MM.1S (cell line): ENCODE data around the gene CD40.

Experiments used
- DNase-seq: peaks from one replicate; pipeline ENCODE4 v3.0.0-alpha.2; 2015
- H2AFZ ChIP-seq: fragments of 300-600 bp; sonication (generic); 2 replicates; pipeline ENCODE4 v1.6.0; 2016; ENCODE audit warnings: antibody characterized with exemption, low read length
- H3F3A ChIP-seq: fragments of 300-600 bp; sonication (generic); 2 replicates; pipeline ENCODE4 v1.6.1; 2016; ENCODE audit warnings: mild to moderate bottlenecking, antibody characterized with exemption, low read length, moderate library complexity, mixed read lengths; ENCODE audit not compliant: insufficient read depth
- H3K27ac ChIP-seq: fragments of 300-600 bp; sonication (generic); 2 replicates; pipeline ENCODE4 v1.5.1; 2016; ENCODE audit warnings: mild to moderate bottlenecking, low read length
- H3K27me3 ChIP-seq: fragments of 300-600 bp; sonication (generic); replicated peaks from 2 replicates; pipeline ENCODE4 v1.6.0; 2016; ENCODE audit warnings: low read length; ENCODE audit not compliant: insufficient read depth
- H3K36me3 ChIP-seq: fragments of 300-600 bp; sonication (generic); replicated peaks from 2 replicates; pipeline ENCODE4 v1.6.1; 2016; ENCODE audit warnings: mild to moderate bottlenecking, low read length, mixed read lengths; ENCODE audit not compliant: insufficient read depth
- H3K4me1 ChIP-seq: fragments of 300-600 bp; sonication (generic); 2 replicates; pipeline ENCODE4 v1.6.1; 2016; ENCODE audit warnings: low read length, mixed read lengths
- H3K4me2 ChIP-seq: fragments of 300-600 bp; sonication (generic); 2 replicates; pipeline ENCODE4 v1.6.0; 2016; ENCODE audit warnings: low read depth, low read length
- H3K4me3 ChIP-seq: fragments of 300-600 bp; sonication (generic); 2 replicates; pipeline ENCODE4 v1.5.1; 2016; ENCODE audit warnings: low read length, mixed read lengths
- H3K79me2 ChIP-seq: fragments of 300-600 bp; sonication (generic); 2 replicates; pipeline ENCODE4 v1.6.1; 2016; ENCODE audit warnings: mixed run types, low read length, mixed read lengths
- H3K9ac ChIP-seq: fragments of 300-600 bp; sonication (generic); 2 replicates; pipeline ENCODE4 v1.6.1; 2016; ENCODE audit warnings: low read length, mixed read lengths
- H3K9me2 ChIP-seq: fragments of 300-600 bp; sonication (generic); replicated peaks from 2 replicates; pipeline ENCODE4 v1.6.1; 2016; ENCODE audit warnings: mild to moderate bottlenecking, low read length, mixed read lengths; ENCODE audit not compliant: insufficient read depth
- H3K9me3 ChIP-seq: fragments of 300-600 bp; sonication (generic); replicated peaks from 2 replicates; pipeline ENCODE4 v1.6.1; 2016; ENCODE audit warnings: mild to moderate bottlenecking, low read length, mixed read lengths; ENCODE audit not compliant: insufficient read depth
- H4K20me1 ChIP-seq: fragments of 300-600 bp; sonication (generic); 2 replicates; pipeline ENCODE4 v1.6.1; 2016; ENCODE audit warnings: mild to moderate bottlenecking, low read length, moderate library complexity, mixed read lengths; ENCODE audit not compliant: insufficient read depth
- CTCF ChIP-seq: fragments of 300-600 bp; sonication (generic); IDR thresholded peaks from 2 replicates; pipeline ENCODE4 v1.5.1; 2016; ENCODE audit warnings: antibody characterized with exemption, low read length, mixed read lengths
- EZH2 ChIP-seq: fragments of 300-600 bp; sonication (generic); optimal IDR thresholded peaks from 2 replicates; pipeline ENCODE3; 2017; ENCODE audit warnings: low read depth, mild to moderate bottlenecking, antibody characterized with exemption, low read length, mixed read lengths
- EZH2phosphoT487 ChIP-seq: fragments of 300-600 bp; sonication (generic); IDR thresholded peaks from 2 replicates; pipeline ENCODE4 v1.6.1; 2018; ENCODE audit warnings: antibody characterized with exemption, low read length

CD40 gene

GRCh38 chr20:46172455-46172854 is 54.3 kb downstream of the CD40 start:
- H3K4me3 ChIP-seq: no peak overlapping the region
- no peaks in the 10 kb centered on the region for H3K4me1 ChIP-seq
- H3F3A ChIP-seq: no peaks in the 10 kb centered on the region
- H3K36me3 ChIP-seq: no peaks in the 10 kb centered on the region
- no peak for DNase-seq
- H3K27me3 ChIP-seq: peaks cover 93% of the 10 kb centered on the region
- H2AFZ ChIP-seq: no peak overlapping the region
- H3K9ac ChIP-seq: no peak overlapping the region
- no peaks in the 10 kb centered on the region for H3K9me2 ChIP-seq
- no peak overlapping the region for H3K27ac ChIP-seq
- H3K79me2 ChIP-seq: no peaks in the 10 kb centered on the region
- TF ChIP-seq EZH2: no peak
- no peak for TF ChIP-seq EZH2phosphoT487
- TF ChIP-seq CTCF: no peak
- H3K4me2 ChIP-seq: no peak overlapping the region
- no peaks in the 10 kb centered on the region for H4K20me1 ChIP-seq
- H3K9me3 ChIP-seq: no peaks in the 10 kb centered on the region

GRCh38 chr20:46172961-46173536 is 54.9 kb downstream of the CD40 start:
- Histone ChIP-seq H3F3A (no peaks in the 10 kb centered on the region), H3K27ac (no peak overlapping the region), H3K36me3 (no peaks in the 10 kb centered on the region), H3K4me2 (no peak overlapping the region), H4K20me1 (no peaks in the 10 kb centered on the region), H3K4me3 (no peak overlapping the region), H3K27me3 (peaks cover 94% of the 10 kb centered on the region), H3K4me1 (no peaks in the 10 kb centered on the region), H3K9me3 (no peaks in the 10 kb centered on the region), H3K9ac (no peak overlapping the region), H2AFZ (no peak overlapping the region), H3K79me2 (no peaks in the 10 kb centered on the region), H3K9me2 (no peaks in the 10 kb centered on the region)
- TF ChIP-seq CTCF: no peak
- TF ChIP-seq EZH2: no peak
- no peak for TF ChIP-seq EZH2phosphoT487
- DNase-seq: no peak

GRCh38 chr20:46173652-46174468 is 55.7 kb downstream of the CD40 start:
- DNase-seq: no peak
- H3K4me3 ChIP-seq: no peak overlapping the region
- H3K9me2 ChIP-seq: no peaks in the 10 kb centered on the region
- no peaks in the 10 kb centered on the region for H3F3A ChIP-seq
- no peaks in the 10 kb centered on the region for H3K36me3 ChIP-seq
- H2AFZ ChIP-seq: no peak overlapping the region
- no peak overlapping the region for H3K27ac ChIP-seq
- no peaks in the 10 kb centered on the region for H3K9me3 ChIP-seq
- H3K4me2 ChIP-seq: no peak overlapping the region
- H3K9ac ChIP-seq: no peak overlapping the region
- no peak for TF ChIP-seq EZH2phosphoT487
- TF ChIP-seq CTCF: no peak
- H4K20me1 ChIP-seq: no peaks in the 10 kb centered on the region
- H3K27me3 ChIP-seq: peaks cover 95% of the 10 kb centered on the region
- no peaks in the 10 kb centered on the region for H3K4me1 ChIP-seq
- no peaks in the 10 kb centered on the region for H3K79me2 ChIP-seq
